Stomach (tissue), 4 donors: ENCODE measurements around the gene GUCY2C.

Experiments
- EP300 ChIP-seq: sonication (generic); formaldehyde crosslinking; IDR thresholded peaks from one replicate; pipeline ENCODE4 v1.6.1; 2017; ENCODE audit warnings: antibody characterized with exemption
- POLR2AphosphoS5 ChIP-seq, 3 donors: sonication (generic); formaldehyde crosslinking; IDR thresholded peaks; one replicate each; pipeline ENCODE4 v1.6.1; 2016; ENCODE audit warnings: antibody characterized with exemption in 3 of 3
- TF ChIP-seq, protein P1 (sequence below), 7 experiments: fragments of 450-650 bp in 4 of 7; fragments of 200-600 bp in 3 of 7; sonication (generic) in 3 of 7; IDR thresholded peaks; one replicate each; pipeline ENCODE4 v1.5.1; 2016 to 2019; ENCODE audit warnings: antibody characterized with exemption in 7 of 7, control low read depth in 2 of 7, mild to moderate bottlenecking in 1 of 7

DNA sequence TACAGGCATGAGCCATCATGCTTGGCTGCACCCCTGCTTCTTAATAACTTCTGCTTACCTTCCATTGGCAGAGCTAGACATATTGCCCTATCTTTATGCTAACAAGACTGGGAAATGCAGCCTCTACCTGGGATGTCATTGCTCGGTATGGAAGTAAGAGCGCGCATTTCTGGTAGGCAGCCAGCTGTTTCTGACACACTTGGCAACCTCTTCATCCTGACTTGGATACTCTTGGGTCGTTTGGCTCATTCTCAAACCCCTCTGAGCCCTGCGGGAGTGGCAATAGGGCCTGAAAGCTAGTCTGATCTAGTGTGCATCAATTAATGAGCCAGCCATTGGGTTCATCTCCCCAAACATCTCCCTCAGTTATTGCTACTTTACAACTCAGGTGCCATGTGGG, 123.3 kb downstream of the GUCY2C start:
- TF ChIP-seq EP300: no peak
- TF ChIP-seq, protein P1, sequence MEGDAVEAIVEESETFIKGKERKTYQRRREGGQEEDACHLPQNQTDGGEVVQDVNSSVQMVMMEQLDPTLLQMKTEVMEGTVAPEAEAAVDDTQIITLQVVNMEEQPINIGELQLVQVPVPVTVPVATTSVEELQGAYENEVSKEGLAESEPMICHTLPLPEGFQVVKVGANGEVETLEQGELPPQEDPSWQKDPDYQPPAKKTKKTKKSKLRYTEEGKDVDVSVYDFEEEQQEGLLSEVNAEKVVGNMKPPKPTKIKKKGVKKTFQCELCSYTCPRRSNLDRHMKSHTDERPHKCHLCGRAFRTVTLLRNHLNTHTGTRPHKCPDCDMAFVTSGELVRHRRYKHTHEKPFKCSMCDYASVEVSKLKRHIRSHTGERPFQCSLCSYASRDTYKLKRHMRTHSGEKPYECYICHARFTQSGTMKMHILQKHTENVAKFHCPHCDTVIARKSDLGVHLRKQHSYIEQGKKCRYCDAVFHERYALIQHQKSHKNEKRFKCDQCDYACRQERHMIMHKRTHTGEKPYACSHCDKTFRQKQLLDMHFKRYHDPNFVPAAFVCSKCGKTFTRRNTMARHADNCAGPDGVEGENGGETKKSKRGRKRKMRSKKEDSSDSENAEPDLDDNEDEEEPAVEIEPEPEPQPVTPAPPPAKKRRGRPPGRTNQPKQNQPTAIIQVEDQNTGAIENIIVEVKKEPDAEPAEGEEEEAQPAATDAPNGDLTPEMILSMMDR (IDR thresholded peaks at IDR 0.05): no peak
- TF ChIP-seq POLR2AphosphoS5 (IDR thresholded peaks at IDR 0.05): no peak
